ENCODE measurements around the gene ADGRG1.

Gene ADGRG1

DNA sequence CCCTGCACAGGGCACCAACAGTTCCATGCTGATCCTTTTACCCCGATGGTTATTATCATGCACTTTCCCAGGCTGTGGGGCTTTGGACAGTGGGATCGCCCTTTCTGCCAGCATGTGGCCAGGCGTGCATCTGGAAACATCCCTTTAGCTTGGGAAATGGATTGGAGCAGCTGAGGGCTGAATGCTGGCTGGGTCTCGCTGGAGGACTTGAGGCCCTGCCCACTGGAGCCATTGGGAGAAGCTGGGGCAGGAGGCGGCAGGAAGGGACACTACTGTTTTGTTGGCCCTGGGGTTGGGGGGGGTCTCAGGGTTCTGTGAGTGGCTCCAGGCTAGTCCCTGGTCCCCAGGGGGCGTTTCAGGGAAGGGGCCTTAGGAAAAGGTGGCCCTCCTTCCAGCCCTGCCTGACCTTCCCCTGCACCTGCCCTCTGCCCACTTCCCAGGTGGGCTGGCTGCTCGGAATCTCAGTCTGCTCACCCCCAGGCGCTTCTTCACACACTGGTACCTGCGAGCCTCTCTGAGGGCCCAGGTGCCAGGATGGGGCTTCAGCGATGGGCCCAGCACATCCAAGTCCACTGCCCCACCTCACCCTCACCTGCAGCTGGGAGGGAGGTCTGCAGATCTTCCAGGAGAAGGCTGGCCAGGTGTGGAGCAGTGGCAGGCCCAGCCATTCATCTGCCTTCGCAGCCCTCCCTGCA is 38.1 kb downstream of the ADGRG1 start:
- TF ChIP-seq FOXP2 (optimal IDR thresholded peaks at IDR 0.05; ENCODE audit: borderline replicate concordance, extremely low read depth, extremely low read length, insufficient read depth) (no peak), SIN3A (IDR thresholded peaks at IDR 0.05; ENCODE audit: borderline replicate concordance, insufficient read depth, low read length) (no peak), POLR2AphosphoS5 (IDR thresholded peaks at IDR 0.05; ENCODE audit: low read depth, low read length) (no peak), TAF1 (IDR thresholded peaks at IDR 0.05; ENCODE audit: borderline replicate concordance, insufficient read depth, low read length) (no peak), REST (IDR thresholded peaks at IDR 0.05; ENCODE audit: insufficient read depth in 1 of 2, low read depth in 2 of 2, low read length in 2 of 2) (no peak)

- TF ChIP-seq SIN3A (IDR thresholded peaks at IDR 0.05; ENCODE audit: borderline replicate concordance, insufficient read depth, low read length) = no peak
- TF ChIP-seq FOXP2 (optimal IDR thresholded peaks at IDR 0.05; ENCODE audit: borderline replicate concordance, extremely low read depth, extremely low read length, insufficient read depth) = no peak
- TF ChIP-seq POLR2AphosphoS5 (IDR thresholded peaks at IDR 0.05; ENCODE audit: low read depth, low read length) = no peak
- no peak for TF ChIP-seq TAF1 (IDR thresholded peaks at IDR 0.05; ENCODE audit: borderline replicate concordance, insufficient read depth, low read length)
- TF ChIP-seq REST (IDR thresholded peaks at IDR 0.05; ENCODE audit: insufficient read depth in 1 of 2, low read depth in 2 of 2, low read length in 2 of 2) = no peak
These were observed 38.7 kb downstream of the ADGRG1 start for GRCh38 chr16:57667048-57667525.

- TF ChIP-seq FOXP2 (optimal IDR thresholded peaks at IDR 0.05; ENCODE audit: borderline replicate concordance, extremely low read depth, extremely low read length, insufficient read depth) (no peak), SIN3A (IDR thresholded peaks at IDR 0.05; ENCODE audit: borderline replicate concordance, insufficient read depth, low read length) (no peak), POLR2AphosphoS5 (IDR thresholded peaks at IDR 0.05; ENCODE audit: low read depth, low read length) (no peak), REST (IDR thresholded peaks at IDR 0.05; ENCODE audit: insufficient read depth in 1 of 2, low read depth in 2 of 2, low read length in 2 of 2) (no peak; a peak in 1 of 4 replicates), TAF1 (IDR thresholded peaks at IDR 0.05; ENCODE audit: borderline replicate concordance, insufficient read depth, low read length) (no peak)
These were observed 39.3 kb downstream of the ADGRG1 start for GRCh38 chr16:57667526-57668262.

GRCh38 chr16:57668263-57668571 is 39.8 kb downstream of the ADGRG1 start, which contains the start of gene ADGRG3:
Gene ADGRG3, plus strand, starts transcription at chr16:57668306. Its CDS starts 42 bp downstream, at chr16:57668348.
- TF ChIP-seq REST (IDR thresholded peaks at IDR 0.05; ENCODE audit: insufficient read depth in 1 of 2, low read depth in 2 of 2, low read length in 2 of 2) = no peak
- no peak for TF ChIP-seq SIN3A (IDR thresholded peaks at IDR 0.05; ENCODE audit: borderline replicate concordance, insufficient read depth, low read length)
- TF ChIP-seq FOXP2 (optimal IDR thresholded peaks at IDR 0.05; ENCODE audit: borderline replicate concordance, extremely low read depth, extremely low read length, insufficient read depth) = no peak
- TF ChIP-seq TAF1 (IDR thresholded peaks at IDR 0.05; ENCODE audit: borderline replicate concordance, insufficient read depth, low read length) = no peak
- no peak for TF ChIP-seq POLR2AphosphoS5 (IDR thresholded peaks at IDR 0.05; ENCODE audit: low read depth, low read length)

All from PFSK-1 (cell line).